ENCODE measurements around the gene KASH5. TPM values are rescaled to one million over a fixed set of nuclear protein-coding genes. Genes with fewer than 3 reads are reported as not detected.

The KASH5 gene
- total and polyA plus RNA-seq, 4 donors, result not detected

GRCh38 chr19:49434907-49435583, 47.0 kb downstream of the KASH5 start:
- peaks cover 3 to 13% (median 7%) of the 10 kb centered on the region in 4 donors for H3K27me3 ChIP-seq (ENCODE audit: control insufficient read depth in 4 of 4, insufficient read depth in 4 of 4, low read length in 3 of 4)
- WGBS, result 82% methylated on average over 18 of the region's 18 CpGs
- H3K4me1 ChIP-seq (ENCODE audit: control insufficient read depth in 4 of 4, insufficient read depth in 4 of 4, low read length in 3 of 4), result no peaks in the 10 kb centered on the region
- no peak for DNase-seq (ENCODE audit: low spot score)
- no peak for TF ChIP-seq HNF4G (IDR thresholded peaks at IDR 0.05)
- TF ChIP-seq JUND (IDR thresholded peaks at IDR 0.05), result no peak
- TF ChIP-seq SP1 (IDR thresholded peaks at IDR 0.05), result no peak
- TF ChIP-seq MAX (IDR thresholded peaks at IDR 0.05), result no peak
- TF ChIP-seq ATF3 (IDR thresholded peaks at IDR 0.05), result no peak
- TF ChIP-seq REST (IDR thresholded peaks at IDR 0.05), result no peak
- no peak for TF ChIP-seq FOXA1 (IDR thresholded peaks at IDR 0.05)
- no peak overlapping the region for H3K9ac ChIP-seq (ENCODE audit: low read depth in 1 of 2, low read length in 2 of 2)
- no peak overlapping the region for H3K4me3 ChIP-seq (ENCODE audit: low read depth in 1 of 3, low read length in 3 of 3)
- H3K36me3 ChIP-seq (ENCODE audit: control insufficient read depth in 4 of 4, insufficient read depth in 3 of 4, low read depth in 1 of 4, low read length in 3 of 4), result no peaks in the 10 kb centered on the region
- H3K27ac ChIP-seq (ENCODE audit: low read depth in 1 of 2, low read length in 2 of 2), result no peak overlapping the region
- peaks cover 0 to 2% (median 0%) of the 10 kb centered on the region in 4 donors for H3K9me3 ChIP-seq (ENCODE audit: control insufficient read depth in 4 of 4, low read length in 3 of 4)

- Histone ChIP-seq H3K27ac (ENCODE audit: low read depth in 1 of 2, low read length in 2 of 2) (no peak overlapping the region), H3K36me3 (ENCODE audit: control insufficient read depth in 4 of 4, insufficient read depth in 3 of 4, low read depth in 1 of 4, low read length in 3 of 4) (no peaks in the 10 kb centered on the region), H3K9ac (ENCODE audit: low read depth in 1 of 2, low read length in 2 of 2) (no peak overlapping the region), H3K4me1 (ENCODE audit: control insufficient read depth in 4 of 4, insufficient read depth in 4 of 4, low read length in 3 of 4) (no peaks in the 10 kb centered on the region), H3K27me3 (ENCODE audit: control insufficient read depth in 4 of 4, insufficient read depth in 4 of 4, low read length in 3 of 4) (peaks cover 3 to 13% (median 7%) of the 10 kb centered on the region in 4 donors), H3K4me3 (ENCODE audit: low read depth in 1 of 3, low read length in 3 of 3) (no peak overlapping the region), H3K9me3 (ENCODE audit: control insufficient read depth in 4 of 4, low read length in 3 of 4) (peaks cover 0 to 2% (median 0%) of the 10 kb centered on the region in 4 donors)
- 80% methylated on average over 10 of the region's 10 CpGs for WGBS
- no peak for DNase-seq (ENCODE audit: low spot score)
- TF ChIP-seq HNF4A (conservative IDR thresholded peaks at IDR 0.05), result no peak
- TF ChIP-seq HNF4G (IDR thresholded peaks at IDR 0.05), result no peak
- no peak for TF ChIP-seq FOXA1 (IDR thresholded peaks at IDR 0.05)
- no peak for TF ChIP-seq YY1 (IDR thresholded peaks at IDR 0.05)
- no peak for TF ChIP-seq TAF1 (conservative IDR thresholded peaks at IDR 0.05)
- no peak for TF ChIP-seq MAX (IDR thresholded peaks at IDR 0.05)
- no peak for TF ChIP-seq ZBTB33 (IDR thresholded peaks at IDR 0.05)
- TF ChIP-seq FOXA2 (IDR thresholded peaks at IDR 0.05), result no peak
- no peak for TF ChIP-seq RAD21 (IDR thresholded peaks at IDR 0.05)
- TF ChIP-seq REST (IDR thresholded peaks at IDR 0.05), result no peak
- TF ChIP-seq EGR1 (IDR thresholded peaks at IDR 0.05; ENCODE audit: low read depth in 2 of 2), result no peak
- no peak for TF ChIP-seq ATF3 (IDR thresholded peaks at IDR 0.05)
- TF ChIP-seq GABPA (IDR thresholded peaks at IDR 0.05 in 1 of 2, conservative IDR thresholded peaks at IDR 0.05 in 1 of 2), result no peak
- TF ChIP-seq JUND (IDR thresholded peaks at IDR 0.05), result no peak
- TF ChIP-seq NR2F2 (IDR thresholded peaks at IDR 0.05), result no peak
- no peak for TF ChIP-seq CTCF (IDR thresholded peaks at IDR 0.05; ENCODE audit: low read depth, low read length, missing input control)
These were observed 47.6 kb downstream of the KASH5 start for GRCh38 chr19:49435670-49436069.
